HEK293 (cell line): Measurements from ENCODE around the gene CCDC27.

ENCODE experiments used
- PATZ1 ChIP-seq: fragments of 450-650 bp; formaldehyde crosslinking; IDR thresholded peaks from 2 replicates; pipeline ENCODE4 v1.5.1; 2016; ENCODE audit warnings: missing biosample characterization, missing genetic modification characterization
- PRDM4 ChIP-seq: fragments of 450-650 bp; formaldehyde crosslinking; IDR thresholded peaks from 2 replicates; pipeline ENCODE4 v1.5.1; 2017; ENCODE audit warnings: missing biosample characterization, missing genetic modification characterization
- ZNF302 ChIP-seq: fragments of 450-650 bp; formaldehyde crosslinking; IDR thresholded peaks from 2 replicates; pipeline ENCODE4 v1.5.1; 2016; ENCODE audit warnings: missing biosample characterization, missing genetic modification characterization, low read depth
- ZNF610 ChIP-seq: fragments of 450-650 bp; formaldehyde crosslinking; IDR thresholded peaks from 2 replicates; pipeline ENCODE4 v1.5.1; 2016; ENCODE audit warnings: missing biosample characterization, missing genetic modification characterization, borderline replicate concordance
- ZNF776 ChIP-seq: fragments of 450-650 bp; formaldehyde crosslinking; IDR thresholded peaks from 2 replicates; pipeline ENCODE4 v1.5.0; 2017; ENCODE audit warnings: missing biosample characterization, missing genetic modification characterization, borderline replicate concordance

- TF ChIP-seq PRDM4 = no peak
- TF ChIP-seq ZNF776 = no peak
- no peak for TF ChIP-seq ZNF610
- TF ChIP-seq ZNF302 (tag by site-specific recombination) = no peak
- no peak for TF ChIP-seq PATZ1 (tag by site-specific recombination)
These were observed 38.4 kb upstream of the CCDC27 start for GRCh38 chr1:3713840-3714239.
